Thyroid gland (tissue), 4 donors: ENCODE data around the gene GCC1.

ENCODE experiments used
- CTCF ChIP-seq, 6 experiments: fragments of 200-600 bp in 3 of 6; fragments of 450-650 bp in 3 of 6; sonication (generic) in 3 of 6; IDR thresholded peaks; one replicate each; pipeline ENCODE4 v1.5.1; 2016 to 2019; ENCODE audit warnings: antibody characterized with exemption in 6 of 6, mild to moderate bottlenecking in 2 of 6, inconsistent platforms in 1 of 6, moderate library complexity in 1 of 6
- POLR2A ChIP-seq, 2 donors: fragments of 450-650 bp; IDR thresholded peaks; one replicate each; pipeline ENCODE4 v1.6.1; 2017; ENCODE audit warnings: antibody characterized with exemption in 2 of 2, mild to moderate bottlenecking in 2 of 2, moderate library complexity in 1 of 2

DNA sequence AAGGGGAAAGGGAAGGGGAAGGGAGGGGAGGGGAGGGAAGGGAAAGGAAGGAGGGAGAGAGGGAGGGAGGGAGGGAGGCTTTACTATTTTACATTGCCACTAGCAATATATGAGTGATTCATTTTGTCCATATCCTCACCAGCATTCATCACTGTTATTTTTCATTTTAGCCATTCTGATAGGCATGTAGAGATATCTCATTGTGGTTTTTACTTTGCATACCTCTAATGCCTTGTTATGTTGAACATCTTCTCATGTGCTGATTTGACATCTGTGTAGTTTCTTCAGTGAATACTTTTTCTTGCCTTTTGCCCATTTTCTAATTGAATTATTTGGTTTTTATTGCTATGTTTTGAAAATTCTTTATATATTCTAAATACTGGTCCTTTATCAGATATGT is 52.7 kb downstream of the GCC1 start:
- TF ChIP-seq POLR2A (IDR thresholded peaks at IDR 0.05) (no peak), CTCF (IDR thresholded peaks at IDR 0.05) (no peak)
